HG03442 (cell line): Measurements from ENCODE around the gene TCF7L2.

Experiments
- ATAC-seq: cut with Tn5 transposase; IDR thresholded peaks from one replicate; pipeline ENCODE4 v1.9.1; 2021; ENCODE audit warnings: mild to moderate bottlenecking, moderate library complexity; ENCODE audit not compliant: unreplicated experiment

The TCF7L2 gene

GRCh38 chr10:113020838-113021237 is 70.8 kb downstream of the TCF7L2 start:
- no peak for ATAC-seq

GRCh38 chr10:113021268-113022040 is 71.4 kb downstream of the TCF7L2 start:
- no peak for ATAC-seq

- ATAC-seq, result no peak
Measured at GRCh38 chr10:113022265-113022664, 72.2 kb downstream of the TCF7L2 start.

- ATAC-seq, result no peak
Measured at GRCh38 chr10:113023017-113023416, 73.0 kb downstream of the TCF7L2 start.

GRCh38 chr10:113024930-113025329 is 74.9 kb downstream of the TCF7L2 start:
- no peak for ATAC-seq

GRCh38 chr10:113025487-113025886 is 75.4 kb downstream of the TCF7L2 start:
- ATAC-seq, result no peak

GRCh38 chr10:113026679-113027078 is 76.6 kb downstream of the TCF7L2 start:
- no peak for ATAC-seq

GRCh38 chr10:113027230-113027573 is 77.2 kb downstream of the TCF7L2 start:
- ATAC-seq, result no peak

GRCh38 chr10:113027574-113028455 is 77.8 kb downstream of the TCF7L2 start:
- no peak for ATAC-seq

GRCh38 chr10:113028456-113029440 is 78.7 kb downstream of the TCF7L2 start:
- ATAC-seq, result no peak

GRCh38 chr10:113030453-113030852 is 80.4 kb downstream of the TCF7L2 start:
- ATAC-seq, result no peak

GRCh38 chr10:113031147-113031546 is 81.1 kb downstream of the TCF7L2 start:
- ATAC-seq, result no peak

- ATAC-seq, result no peak
Measured at GRCh38 chr10:113033991-113034390, 83.9 kb downstream of the TCF7L2 start.

GRCh38 chr10:113035732-113036312 is 85.8 kb downstream of the TCF7L2 start:
- ATAC-seq, result no peak

GRCh38 chr10:113036619-113037018 is 86.6 kb downstream of the TCF7L2 start:
- no peak for ATAC-seq

- ATAC-seq, result no peak
Measured at GRCh38 chr10:113037218-113037617, 87.2 kb downstream of the TCF7L2 start.

GRCh38 chr10:113038183-113038582 is 88.1 kb downstream of the TCF7L2 start:
- no peak for ATAC-seq

- ATAC-seq, result no peak
Measured at GRCh38 chr10:113038985-113039384, 88.9 kb downstream of the TCF7L2 start.

- ATAC-seq, result no peak
Measured at GRCh38 chr10:113041324-113041723, 91.3 kb downstream of the TCF7L2 start.
